Measurements from ENCODE around the gene LEPROT.

- no peak for TF ChIP-seq CTCF (IDR thresholded peaks at IDR 0.05 in 8 of 11, conservative IDR thresholded peaks at IDR 0.05 in 3 of 11)
- TF ChIP-seq POLR2A (IDR thresholded peaks at IDR 0.05): no peak
- TF ChIP-seq POLR2AphosphoS5 (IDR thresholded peaks at IDR 0.05): no peak
Measured at GRCh38 chr1:65456481-65456880, 36.0 kb downstream of the LEPROT start.

Measured in spleen (tissue), 7 donors.